HCT116 (cell line): ENCODE data around the gene LIPI. TPM values are rescaled to one million over a fixed set of nuclear protein-coding genes. Genes with fewer than 3 reads are reported as not detected.

Experiments used
- ATAC-seq: fragments of 200-7000 bp; cut with Tn5 transposase; 2 replicates; pipeline ENCODE4 v1.9.1; 2020; ENCODE audit warnings: mild to moderate bottlenecking, moderate library complexity
- BruUV-seq: library from RNA; stranded (reverse); fragments of 400-500 nt; replicated peaks from 2 replicates; lab custom pipeline; 2021; lab: Mats Ljungman, UMichigan
- CTCF ChIA-PET: fragments of 300-600 bp; sonication (Branson Sonifier 250); formaldehyde crosslinking; loops from one replicate; lab custom pipeline; 2021; ENCODE audit warnings: antibody characterized with exemption; lab: Charles Lee
- POLR2A ChIA-PET: fragments of 300-600, 350-600 bp; sonication (Branson Sonifier 250); formaldehyde crosslinking; loops from one replicate; lab custom pipeline; 2021; ENCODE audit warnings: antibody characterized with exemption; lab: Charles Lee
- RAD21 ChIA-PET, 2 experiments: fragments of 300-600 bp; sonication (Branson Sonifier 250); formaldehyde crosslinking; loops; one replicate each; lab custom pipeline; 2023; ENCODE audit warnings: low total read pairs in 2 of 2; ENCODE audit not compliant: uncharacterized antibody in 2 of 2, unreplicated experiment in 2 of 2, low non-redundant PET in 1 of 2; lab: Charles Lee
- DNase-seq: peaks from one replicate; pipeline ENCODE4 v3.0.0-alpha.2; 2010; ENCODE audit warnings: low read depth, low spot score
- H2AFZ ChIP-seq: fragments of 200-600 bp; shearing (Covaris generic), sonication (generic); 2 replicates; pipeline ENCODE4 v1.6.1; 2017; ENCODE audit warnings: low read depth, mixed run types, mixed read lengths, antibody characterized with exemption, low read length; ENCODE audit not compliant: poor library complexity, severe bottlenecking
- H3K27ac ChIP-seq: 2 replicates; pipeline ENCODE4 v1.5.1; 2012; ENCODE audit warnings: low read depth, low read length
- H3K27me3 ChIP-seq: fragments of 200-600 bp; sonication (generic); 2 replicates; pipeline ENCODE4 v1.6.1; 2016; ENCODE audit warnings: mixed run types, low read length, mixed read lengths; ENCODE audit not compliant: insufficient read depth
- H3K36me3 ChIP-seq, 2 experiments: fragments of 200-500 bp in 1 of 2; fragments of 200-600 bp in 1 of 2; sonication (Bioruptor generic) in 1 of 2; sonication (generic) in 1 of 2; 2 replicates each; pipeline versions ENCODE4 v1.5.1 to v1.6.1; 2014 to 2016; ENCODE audit warnings: low read length in 2 of 2, inconsistent platforms in 1 of 2, mixed read lengths in 1 of 2, mixed run types in 1 of 2; ENCODE audit not compliant: insufficient read depth in 2 of 2, control insufficient read depth in 1 of 2
- H3K4me1 ChIP-seq, 2 experiments: fragments of 200-600 bp in 1 of 2; sonication (generic) in 1 of 2; 2 replicates each; pipeline versions ENCODE4 v1.5.1 to v1.6.1; 2012 to 2017; ENCODE audit warnings: low read length in 2 of 2, inconsistent platforms in 1 of 2, mild to moderate bottlenecking in 1 of 2, mixed read lengths in 1 of 2, mixed run types in 1 of 2, moderate library complexity in 1 of 2; ENCODE audit not compliant: insufficient read depth in 2 of 2, control insufficient read depth in 1 of 2
- H3K4me2 ChIP-seq: fragments of 200-600 bp; sonication (generic); 2 replicates; pipeline ENCODE4 v1.6.1; 2017; ENCODE audit warnings: mixed run types, low read length, mixed read lengths
- H3K4me3 ChIP-seq, 2 experiments: fragments of 200-600 bp in 1 of 2; sonication (generic) in 1 of 2; replicated peaks in 1 of 2; 2 replicates each; pipeline ENCODE4 v1.5.1; 2011 to 2016; ENCODE audit warnings: low read length in 2 of 2, control low read depth in 1 of 2, low read depth in 1 of 2, mild to moderate bottlenecking in 1 of 2, mixed read lengths in 1 of 2, mixed run types in 1 of 2
- H3K79me2 ChIP-seq: fragments of 200-600 bp; sonication (generic); 2 replicates; pipeline ENCODE4 v1.6.1; 2017; ENCODE audit warnings: mild to moderate bottlenecking, mixed run types, low read length, moderate library complexity, mixed read lengths; ENCODE audit not compliant: insufficient read depth
- H3K9ac ChIP-seq: fragments of 200-600 bp; sonication (generic); 2 replicates; pipeline ENCODE4 v1.6.1; 2016; ENCODE audit warnings: low read length, mixed read lengths
- H3K9me2 ChIP-seq: fragments of 200-600 bp; sonication (generic), shearing (Covaris generic); 2 replicates; pipeline ENCODE4 v1.6.1; 2017; ENCODE audit warnings: mixed run types, mild to moderate bottlenecking, moderate library complexity; ENCODE audit not compliant: insufficient read depth
- H3K9me3 ChIP-seq, 2 experiments: fragments of 200-500 bp in 1 of 2; fragments of 200-600 bp in 1 of 2; sonication (Bioruptor generic) in 1 of 2; sonication (generic) in 1 of 2; 2 replicates each; pipeline ENCODE4 v1.6.1; 2014 to 2017; ENCODE audit warnings: low read length in 2 of 2, mixed read lengths in 2 of 2, inconsistent platforms in 1 of 2, low read depth in 1 of 2, mild to moderate bottlenecking in 1 of 2, mixed run types in 1 of 2, moderate library complexity in 1 of 2; ENCODE audit not compliant: control insufficient read depth in 1 of 2, insufficient read depth in 1 of 2
- H4K20me1 ChIP-seq: fragments of 200-600 bp; sonication (generic), shearing (Covaris generic); 2 replicates; pipeline ENCODE4 v1.6.1; 2017; ENCODE audit warnings: mixed run types, mild to moderate bottlenecking, moderate library complexity; ENCODE audit not compliant: insufficient read depth
- CBX3 ChIP-seq: IDR thresholded peaks from 2 replicates; pipeline ENCODE4 v1.6.1; 2012; ENCODE audit warnings: low read depth
- ELF1 ChIP-seq: IDR thresholded peaks from 2 replicates; pipeline ENCODE4 v1.6.1; 2012; ENCODE audit warnings: low read depth, borderline replicate concordance
- EZH2 ChIP-seq: fragments of 200-600 bp; sonication (generic); IDR thresholded peaks from 2 replicates; pipeline ENCODE4 v1.6.1; 2017; ENCODE audit warnings: antibody characterized with exemption, mixed run types
- FOSL1 ChIP-seq: IDR thresholded peaks from 2 replicates; pipeline ENCODE4 v1.6.1; 2012; ENCODE audit warnings: low read depth
- JUND ChIP-seq: IDR thresholded peaks from 2 replicates; pipeline ENCODE4 v1.6.1; 2012
- POLR2A ChIP-seq: IDR thresholded peaks from 2 replicates; pipeline ENCODE4 v1.7.0; 2011; ENCODE audit warnings: borderline replicate concordance; ENCODE audit not compliant: insufficient read depth, insufficient read length; ENCODE audit errors: extremely low read depth
- RAD21 ChIP-seq: IDR thresholded peaks from 2 replicates; pipeline ENCODE4 v1.6.1; 2012; ENCODE audit warnings: low read depth, mild to moderate bottlenecking
- SIN3A ChIP-seq: IDR thresholded peaks from 2 replicates; pipeline ENCODE4 v1.6.1; 2012; ENCODE audit warnings: low read depth
- SP1 ChIP-seq: IDR thresholded peaks from 2 replicates; pipeline ENCODE4 v1.6.1; 2012; ENCODE audit warnings: low read depth
- TCF7L2 ChIP-seq: IDR thresholded peaks from 2 replicates; pipeline ENCODE4 v1.7.0; 2011; ENCODE audit warnings: borderline replicate concordance, inconsistent platforms; ENCODE audit not compliant: insufficient read depth, insufficient read length; ENCODE audit errors: extremely low read depth
- YY1 ChIP-seq: IDR thresholded peaks from 2 replicates; pipeline ENCODE4 v1.6.1; 2011; ENCODE audit warnings: low read length, low read depth, moderate library complexity, mild to moderate bottlenecking; ENCODE audit not compliant: insufficient replicate concordance; ENCODE audit errors: extremely low read depth
- ZNF274 ChIP-seq: fragments of 200-500 bp; sonication (Bioruptor generic); IDR thresholded peaks from 2 replicates; pipeline ENCODE4 v1.6.1; 2014; ENCODE audit warnings: mild to moderate bottlenecking, low read depth, low read length, inconsistent platforms
- intact Hi-C: fragments of 100-400 bp; cut with micrococcal nuclease; formaldehyde crosslinking; loops from 2 replicates; pipeline ENCODE4 v1.10.0; 2022
- total RNA-seq: library from RNA; stranded (reverse); gene quantifications from one replicate; pipeline ENCODE4 v1.2.1, GENCODE V29; 2021; ENCODE audit not compliant: unreplicated experiment
- TF ChIP-seq, protein P1 (sequence below), 3 experiments: fragments of 200-600 bp in 1 of 3; sonication (generic) in 1 of 3; IDR thresholded peaks in 2 of 3; conservative IDR thresholded peaks in 1 of 3; 2 replicates each; pipeline ENCODE4 v1.5.1; 2012 to 2017; ENCODE audit warnings: low read depth in 2 of 3, low read length in 2 of 3, antibody characterized with exemption in 1 of 3, borderline replicate concordance in 1 of 3, control low read depth in 1 of 3, mild to moderate bottlenecking in 1 of 3, mixed read lengths in 1 of 3, mixed run types in 1 of 3, moderate library complexity in 1 of 3; ENCODE audit not compliant: insufficient read depth in 1 of 3
- TF ChIP-seq, protein P2 (sequence below): IDR thresholded peaks from 2 replicates; pipeline ENCODE4 v1.6.1; 2012

The LIPI gene
- total RNA-seq, 1 experiment from 2014 or later, result not detected

DNA sequence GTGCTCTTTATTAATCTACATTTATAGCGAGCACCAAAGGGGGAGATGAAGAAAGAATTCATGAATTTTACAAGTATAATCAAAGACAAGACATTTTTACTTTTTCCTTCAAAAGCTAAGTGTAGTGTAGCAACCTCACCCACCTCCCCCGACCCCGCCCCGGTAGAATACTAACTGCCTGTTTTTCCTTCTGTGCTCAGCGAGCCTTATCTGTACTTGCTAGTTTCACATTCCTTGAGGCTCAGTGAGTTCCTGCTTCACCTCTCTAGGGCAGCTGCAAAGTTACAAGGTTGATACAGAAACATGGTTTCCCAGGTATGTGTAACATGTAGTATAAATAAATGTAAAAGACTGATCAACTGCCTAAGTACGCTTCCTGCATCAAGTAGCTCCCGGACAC is 86.5 kb downstream of the LIPI start:
- ATAC-seq (no peak), DNase-seq (no peak)
- H3K4me2 ChIP-seq, result no peak overlapping the region
- H4K20me1 ChIP-seq, result no peaks in the 10 kb centered on the region
- peaks cover 8 to 23% of the 10 kb centered on the region in 2 experiments; a peak in 2 of 4 replicates for H3K9me3 ChIP-seq
- ChIA-PET RAD21 (no interaction called here), POLR2A (no interaction called here), CTCF (no interaction called here)
- H3K4me1 ChIP-seq, result no peaks in the 10 kb centered on the region
- intact Hi-C loops, result no loop called here
- no peaks in the 10 kb centered on the region for H3K36me3 ChIP-seq
- no peaks in the 10 kb centered on the region for H3K9me2 ChIP-seq
- TF ChIP-seq FOSL1, result no peak
- TF ChIP-seq EZH2, result no peak
- TF ChIP-seq ELF1, result no peak
- no peak for TF ChIP-seq YY1
- TF ChIP-seq CBX3, result no peak
- no peak for TF ChIP-seq ZNF274
- TF ChIP-seq, protein P1, sequence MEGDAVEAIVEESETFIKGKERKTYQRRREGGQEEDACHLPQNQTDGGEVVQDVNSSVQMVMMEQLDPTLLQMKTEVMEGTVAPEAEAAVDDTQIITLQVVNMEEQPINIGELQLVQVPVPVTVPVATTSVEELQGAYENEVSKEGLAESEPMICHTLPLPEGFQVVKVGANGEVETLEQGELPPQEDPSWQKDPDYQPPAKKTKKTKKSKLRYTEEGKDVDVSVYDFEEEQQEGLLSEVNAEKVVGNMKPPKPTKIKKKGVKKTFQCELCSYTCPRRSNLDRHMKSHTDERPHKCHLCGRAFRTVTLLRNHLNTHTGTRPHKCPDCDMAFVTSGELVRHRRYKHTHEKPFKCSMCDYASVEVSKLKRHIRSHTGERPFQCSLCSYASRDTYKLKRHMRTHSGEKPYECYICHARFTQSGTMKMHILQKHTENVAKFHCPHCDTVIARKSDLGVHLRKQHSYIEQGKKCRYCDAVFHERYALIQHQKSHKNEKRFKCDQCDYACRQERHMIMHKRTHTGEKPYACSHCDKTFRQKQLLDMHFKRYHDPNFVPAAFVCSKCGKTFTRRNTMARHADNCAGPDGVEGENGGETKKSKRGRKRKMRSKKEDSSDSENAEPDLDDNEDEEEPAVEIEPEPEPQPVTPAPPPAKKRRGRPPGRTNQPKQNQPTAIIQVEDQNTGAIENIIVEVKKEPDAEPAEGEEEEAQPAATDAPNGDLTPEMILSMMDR (IDR thresholded peaks at IDR 0.05 in 2 of 3, conservative IDR thresholded peaks at IDR 0.05 in 1 of 3; ENCODE audit: borderline replicate concordance in 1 of 3, insufficient read depth in 1 of 3, low read depth in 2 of 3, low read length in 2 of 3), result no peak
- TF ChIP-seq, protein P2, sequence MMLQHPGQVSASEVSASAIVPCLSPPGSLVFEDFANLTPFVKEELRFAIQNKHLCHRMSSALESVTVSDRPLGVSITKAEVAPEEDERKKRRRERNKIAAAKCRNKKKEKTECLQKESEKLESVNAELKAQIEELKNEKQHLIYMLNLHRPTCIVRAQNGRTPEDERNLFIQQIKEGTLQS, result no peak
- TF ChIP-seq POLR2A, result no peak
- no peak for TF ChIP-seq RAD21
- no peak for TF ChIP-seq JUND
- TF ChIP-seq TCF7L2, result no peak
- TF ChIP-seq SIN3A, result no peak
- TF ChIP-seq SP1, result no peak
- no peak overlapping the region for H2AFZ ChIP-seq
- no peak overlapping the region for H3K4me3 ChIP-seq
- BruUV-seq, result no TSS peak
- H3K27me3 ChIP-seq, result no peaks in the 10 kb centered on the region
- H3K79me2 ChIP-seq, result no peaks in the 10 kb centered on the region
- no peak overlapping the region for H3K9ac ChIP-seq
- H3K27ac ChIP-seq, result no peak overlapping the region
